Fibroblast of lung (primary cell): Measurements from ENCODE around the gene MFAP2.

Experiments used
- CTCF ChIP-seq, 2 donors: IDR thresholded peaks in 1 of 2; conservative IDR thresholded peaks in 1 of 2; 1 replicate in 1 of 2; 2 replicates in 1 of 2; pipeline ENCODE4 v1.5.1; 2011 to 2012; ENCODE audit warnings: low read length in 2 of 2, control low read depth in 1 of 2, inconsistent platforms in 1 of 2, low read depth in 1 of 2, mild to moderate bottlenecking in 1 of 2
- EZH2 ChIP-seq: IDR thresholded peaks from 2 replicates; pipeline ENCODE4 v1.5.1; 2012; ENCODE audit warnings: low read length, control low read depth, mild to moderate bottlenecking; ENCODE audit errors: missing control alignments

DNA sequence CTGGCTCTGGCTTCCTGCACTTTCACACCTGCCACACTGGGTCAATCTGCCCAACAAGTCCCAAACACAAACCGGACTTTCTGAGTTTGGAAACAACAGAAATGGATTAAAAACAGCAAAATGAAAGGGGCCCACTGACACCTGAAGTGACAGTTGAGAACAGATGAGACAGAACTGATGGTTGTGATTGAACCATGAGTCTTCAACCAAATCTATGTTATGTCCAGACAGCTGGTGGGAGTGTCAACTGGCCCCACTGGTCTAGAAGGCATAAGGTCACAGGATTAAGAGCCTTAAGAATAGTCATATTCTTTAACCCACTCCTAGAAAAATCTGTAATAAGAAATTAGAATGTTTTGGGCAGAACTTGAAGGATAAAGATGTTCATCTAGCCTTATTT is 44.3 kb upstream of the MFAP2 start:
- TF ChIP-seq CTCF (conservative IDR thresholded peaks at IDR 0.05 in 1 of 2, IDR thresholded peaks at IDR 0.05 in 1 of 2; ENCODE audit: low read depth in 1 of 2, low read length in 2 of 2) (no peak), EZH2 (no peak)
